ENCODE data around the gene CPN1.

CPN1 gene

GRCh38 chr10:100075426-100076220 lies 6.0 kb downstream of the CPN1 start:
- DNase-seq, result no peak

DNA sequence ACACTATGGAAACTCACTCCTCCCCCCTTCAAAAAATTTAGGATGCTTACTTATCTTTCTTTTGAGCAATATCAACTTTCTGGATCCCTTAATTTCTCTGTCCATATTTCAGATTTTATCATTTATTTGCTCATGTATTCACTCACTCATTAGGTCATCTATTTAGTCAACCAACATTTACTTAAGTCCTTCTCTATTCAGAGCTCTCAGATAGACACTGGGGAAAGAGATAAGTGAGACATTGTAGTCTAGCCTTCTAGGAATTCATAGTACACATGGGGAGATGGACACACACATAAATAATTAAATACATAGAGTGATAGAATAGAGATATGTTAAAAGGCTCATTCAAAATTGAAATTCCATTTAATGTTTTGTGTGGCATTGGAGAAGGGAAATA lies 9.2 kb downstream of the CPN1 start:
- no peak for DNase-seq

- DNase-seq, result no peak
These were observed 10.1 kb downstream of the CPN1 start for GRCh38 chr10:100071529-100071928.

GRCh38 chr10:100067466-100067865 lies 14.2 kb downstream of the CPN1 start:
- no peak for DNase-seq

GRCh38 chr10:100065084-100065660 lies 16.5 kb downstream of the CPN1 start:
- DNase-seq, result no peak

DNA sequence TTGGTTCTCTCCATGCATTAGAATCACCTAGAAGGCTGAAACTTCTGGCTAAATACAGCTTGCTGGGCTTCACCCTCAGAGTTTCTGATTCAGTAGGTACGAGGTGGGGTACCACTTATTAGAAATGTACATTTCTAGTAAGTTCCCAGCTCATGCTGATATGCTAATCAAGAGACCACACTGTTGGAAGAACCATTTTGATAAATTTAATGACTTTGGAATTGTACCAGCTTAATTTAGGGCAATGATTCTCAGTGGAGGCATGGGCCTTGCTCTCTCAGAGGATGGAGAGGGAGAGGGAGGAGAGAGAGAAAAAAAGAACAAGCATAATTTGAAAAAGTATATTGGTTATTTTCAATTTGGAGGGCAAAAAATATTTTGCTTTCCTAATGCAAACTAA lies 20.3 kb downstream of the CPN1 start:
- DNase-seq, result no peak

DNA sequence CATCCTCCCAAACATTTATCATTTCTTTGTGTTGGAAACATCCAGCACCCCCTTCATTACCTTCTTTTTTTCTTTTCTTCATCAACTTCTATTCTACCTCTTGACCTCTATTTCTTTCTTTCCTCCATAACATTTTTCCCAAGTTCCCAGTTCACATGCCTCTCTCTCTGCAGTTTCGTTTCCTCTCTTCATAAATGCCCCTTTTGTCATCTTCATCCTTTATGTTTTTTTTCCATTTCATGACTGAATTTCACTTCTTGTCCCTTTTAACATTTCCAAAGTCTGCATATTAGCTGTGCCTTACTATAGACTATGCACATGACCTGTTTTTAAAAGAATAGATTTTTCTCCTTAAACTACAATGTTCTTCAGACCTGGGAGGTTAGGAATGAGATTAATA lies 23.7 kb downstream of the CPN1 start:
- no peak for DNase-seq

GRCh38 chr10:100053686-100054460 lies 27.8 kb downstream of the CPN1 start:
- DNase-seq, result no peak

- peak in 1 of 2 experiments; percentile 40 for DNase-seq
These were observed 35.6 kb downstream of the CPN1 start for GRCh38 chr10:100046021-100046486.

DNA sequence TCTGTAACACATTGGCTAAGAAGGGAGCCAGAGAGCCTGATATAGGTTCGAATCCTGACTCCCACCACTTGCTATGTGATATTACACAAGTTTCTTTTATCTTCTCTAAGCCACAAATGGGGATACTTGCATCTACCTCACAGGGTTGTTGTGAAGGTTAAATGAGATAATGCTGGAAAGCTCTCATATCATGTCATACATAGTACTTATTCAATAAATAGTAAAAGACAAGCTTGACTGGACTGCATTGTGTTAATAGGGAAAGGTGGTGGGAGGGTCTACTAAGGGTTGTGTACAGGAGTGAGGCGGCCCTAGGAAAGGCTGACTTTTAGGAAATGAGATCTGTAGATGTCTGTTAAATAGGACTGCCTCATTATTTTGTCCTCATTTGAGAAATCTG lies 36.1 kb downstream of the CPN1 start:
- no peak for DNase-seq

DNA sequence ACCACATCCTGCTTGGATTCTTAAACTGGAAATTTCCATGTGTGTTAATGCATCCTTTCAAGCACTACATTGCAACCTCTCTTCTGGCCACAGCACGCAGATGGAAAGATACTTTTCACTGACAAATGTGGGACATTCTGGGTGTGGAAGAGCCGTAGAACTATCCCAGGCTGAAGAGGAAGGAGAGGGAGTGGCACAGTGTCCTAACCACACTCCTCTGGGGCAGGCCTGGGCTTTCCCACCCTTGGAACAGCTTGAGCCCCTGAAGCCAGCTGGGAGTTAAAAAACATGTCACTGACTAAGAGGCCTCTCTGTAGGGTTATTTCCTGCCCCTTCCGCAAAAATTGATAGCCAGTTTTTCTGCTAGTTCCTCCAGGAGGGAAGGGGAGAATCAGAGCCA lies 37.9 kb downstream of the CPN1 start:
- no peak for DNase-seq

DNA sequence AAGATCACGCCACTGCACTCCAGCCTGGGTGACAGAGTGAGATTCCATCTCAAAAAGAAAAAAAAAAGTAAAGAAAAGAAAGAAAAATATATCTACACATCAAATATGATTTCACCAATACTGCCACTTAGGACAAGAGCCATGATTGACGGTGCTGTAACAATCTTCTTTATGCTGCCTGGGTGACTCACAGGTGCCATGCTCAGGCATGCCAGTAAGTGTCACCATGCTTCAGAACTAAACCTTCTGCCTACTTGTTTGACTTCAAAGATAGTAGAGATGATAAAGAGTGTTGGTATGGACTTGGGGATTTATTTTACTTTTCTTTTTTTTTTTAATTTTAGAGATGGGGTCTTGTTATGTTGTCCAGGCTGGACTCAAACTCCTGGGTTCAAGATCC lies 38.3 kb downstream of the CPN1 start:
- no peak for DNase-seq

- DNase-seq, result no peak
These were observed 40.2 kb downstream of the CPN1 start for GRCh38 chr10:100041306-100042002.

DNA sequence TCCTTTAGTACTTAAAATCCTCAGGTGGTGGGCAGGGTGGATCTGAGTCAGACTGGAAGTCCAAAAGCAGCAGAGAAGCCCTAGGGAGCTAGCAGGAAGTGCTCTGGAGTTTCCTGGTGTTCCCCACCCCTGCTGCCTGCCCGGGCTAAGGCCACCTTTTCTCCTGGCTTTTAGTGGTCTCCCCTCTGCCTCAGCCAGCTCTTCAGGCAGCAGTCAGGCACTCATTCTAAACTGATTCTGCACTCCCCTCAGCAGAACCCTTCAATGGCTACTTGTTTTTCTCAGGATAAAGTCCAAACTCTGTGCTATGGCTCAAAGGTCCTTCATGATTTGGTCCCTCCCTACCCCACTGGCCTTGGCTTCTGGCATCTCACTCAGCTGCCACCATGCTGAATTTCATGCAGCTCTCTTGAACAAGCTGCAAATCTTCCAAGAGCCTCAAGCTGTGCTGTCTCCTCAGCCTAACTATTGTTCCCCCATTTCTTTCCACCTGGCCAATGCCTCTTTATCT lies 43.1 kb downstream of the CPN1 start:
- no peak for DNase-seq

DNA sequence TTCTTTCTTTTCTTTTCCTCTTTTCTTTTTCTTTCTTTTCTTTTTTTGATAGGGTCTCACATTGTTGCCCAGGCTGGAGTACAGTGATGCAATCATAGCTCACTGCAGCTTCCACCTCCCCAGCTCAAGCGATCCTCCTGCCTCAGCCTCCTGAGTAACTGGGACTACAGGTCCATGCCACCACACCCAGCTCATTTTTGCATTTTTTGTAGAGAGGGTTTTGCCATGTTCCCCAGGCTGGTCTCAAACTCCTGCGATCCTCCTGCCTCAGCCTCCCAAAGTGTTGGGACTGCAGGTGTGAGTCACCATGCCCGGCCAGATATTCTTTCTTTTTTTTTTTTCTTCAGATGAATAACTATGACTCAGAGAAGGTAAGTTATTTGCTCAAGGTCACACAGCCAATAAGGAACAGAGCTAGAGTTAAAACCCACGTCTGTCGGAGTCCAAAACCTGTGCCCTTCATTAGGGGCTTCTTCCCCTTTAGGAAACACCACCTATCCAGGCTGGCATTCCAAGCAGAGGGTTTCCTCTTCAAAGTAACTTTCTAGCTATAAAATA lies 43.8 kb downstream of the CPN1 start:
- no peak for DNase-seq

DNA sequence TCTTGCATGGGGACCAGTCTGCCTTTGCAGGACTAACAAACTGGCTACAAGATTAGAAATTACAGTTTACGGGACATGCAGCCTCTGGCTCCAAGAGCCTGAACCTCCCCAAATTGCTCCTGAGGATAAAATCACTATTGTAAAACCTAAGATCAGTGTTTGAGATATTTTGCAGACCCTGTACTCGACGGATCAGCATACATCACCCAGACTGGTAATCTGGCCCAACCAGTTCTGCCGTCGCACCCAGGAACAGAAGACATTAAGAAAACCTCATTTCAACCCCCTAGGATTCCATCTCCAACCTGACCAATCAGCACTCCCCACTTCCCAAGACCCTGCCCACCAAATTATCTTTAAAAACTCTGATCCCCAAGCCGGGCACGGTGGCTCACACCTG lies 44.8 kb downstream of the CPN1 start:
- no peak for DNase-seq

GRCh38 chr10:100033766-100034418 lies 47.8 kb downstream of the CPN1 start:
- no peak for DNase-seq

GRCh38 chr10:100027416-100027815 lies 54.3 kb downstream of the CPN1 start:
- no peak for DNase-seq

GRCh38 chr10:100025576-100025975 lies 56.1 kb downstream of the CPN1 start:
- no peak for DNase-seq

DNA sequence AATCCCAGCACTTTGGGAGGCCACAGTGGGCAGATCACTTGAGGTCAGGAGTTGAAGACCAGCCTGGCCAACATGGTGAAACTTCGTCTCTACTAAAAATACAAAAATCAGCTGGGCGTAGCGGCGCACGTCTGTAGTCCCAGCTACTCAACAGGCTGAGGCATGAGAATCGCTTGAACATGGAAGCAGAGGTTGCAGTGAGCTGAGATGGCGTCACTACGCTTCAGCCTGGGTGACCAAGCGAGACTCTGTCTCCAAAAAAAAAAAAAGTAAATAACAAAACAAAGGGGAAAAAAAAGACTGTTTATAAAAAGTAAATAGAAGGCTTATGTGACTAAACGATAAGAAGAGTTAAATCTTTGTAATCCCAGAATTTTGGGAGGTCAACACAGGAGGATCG lies 56.9 kb downstream of the CPN1 start:
- DNase-seq, result no peak

GRCh38 chr10:100022403-100022802 lies 59.3 kb downstream of the CPN1 start:
- DNase-seq, result no peak

- DNase-seq, result no peak
These were observed 60.3 kb downstream of the CPN1 start for GRCh38 chr10:100021322-100021721.
